CD4-positive, alpha-beta T cell treated with Interleukin-4 for 4 hours (primary cell): ENCODE results near the gene SRPK2.
"Not testable (repeated sequence)": the region's sequence is repeated elsewhere in the genome, so short reads cannot be mapped to it uniquely, and the experiment has no call there.

ENCODE experiments used
- DNase-seq: peaks from one replicate; pipeline ENCODE4 v3.0.0-alpha.2; 2020

SRPK2 gene

DNA sequence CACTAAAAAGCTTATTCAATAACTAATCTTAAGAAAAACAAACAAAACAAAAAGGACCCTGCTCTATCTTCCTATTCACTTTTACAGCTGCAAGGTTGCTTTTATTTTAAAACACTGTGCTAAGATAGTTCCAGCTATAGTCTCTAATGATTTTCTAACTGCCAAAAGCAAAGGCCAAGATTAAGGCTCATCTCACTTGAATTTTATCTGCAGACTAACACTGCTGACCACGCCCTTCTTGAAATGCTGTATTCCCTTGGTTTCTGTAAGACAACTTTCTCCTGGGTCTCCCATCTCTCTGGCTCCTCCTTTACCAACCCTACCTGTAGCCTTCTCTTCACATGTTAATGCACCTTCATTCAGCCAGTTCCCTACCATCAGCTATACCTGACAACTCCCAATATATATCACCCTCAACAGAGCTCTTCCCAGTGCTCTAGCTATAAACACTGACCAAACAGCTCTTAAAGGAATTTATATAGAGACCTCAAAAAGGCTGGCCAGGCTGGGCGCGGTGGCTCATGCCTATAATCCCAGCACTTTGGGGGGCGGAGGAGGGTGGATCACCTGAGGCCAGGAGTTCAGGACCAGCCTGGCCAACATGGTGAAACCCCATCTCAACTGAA is 11.7 kb downstream of the SRPK2 start:
- no peak for DNase-seq

DNA sequence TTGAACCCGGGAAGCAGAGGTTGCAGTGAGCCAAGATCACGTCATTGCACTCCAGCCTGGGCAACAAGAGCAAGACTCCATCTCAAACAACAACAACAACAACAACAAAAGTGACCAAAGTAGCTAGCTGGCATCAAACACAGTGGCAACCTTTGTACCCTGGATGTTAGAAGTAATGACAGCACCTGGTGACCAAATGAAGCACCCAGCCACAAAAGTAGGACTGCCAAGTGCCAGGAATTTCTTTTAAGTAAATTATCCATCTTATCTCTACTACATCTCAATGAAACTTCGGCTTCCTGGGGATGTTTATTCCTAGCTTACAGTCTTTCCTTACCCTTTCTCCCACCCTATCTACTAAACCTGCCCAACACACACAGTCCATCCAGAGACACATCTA is 18.8 kb downstream of the SRPK2 start:
- no peak for DNase-seq

DNA sequence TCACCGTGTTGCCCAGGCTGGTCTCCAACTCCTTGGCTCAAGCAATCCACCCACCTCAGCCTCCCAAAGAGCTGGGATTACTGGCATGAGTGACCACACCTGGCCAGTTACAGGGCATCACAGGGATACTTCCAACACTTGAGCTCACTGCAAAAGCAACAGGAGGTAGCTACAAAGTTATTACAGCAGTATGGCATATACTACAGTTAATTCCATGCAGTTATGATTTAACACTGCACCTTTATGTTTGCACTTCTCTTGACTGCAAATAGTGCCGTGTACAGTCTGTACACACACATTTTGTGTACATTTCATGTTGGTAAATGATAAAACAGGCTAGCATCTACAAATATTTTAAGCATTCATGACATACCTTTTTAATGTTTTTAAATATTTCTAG is 21.3 kb downstream of the SRPK2 start:
- DNase-seq, result no peak

DNA sequence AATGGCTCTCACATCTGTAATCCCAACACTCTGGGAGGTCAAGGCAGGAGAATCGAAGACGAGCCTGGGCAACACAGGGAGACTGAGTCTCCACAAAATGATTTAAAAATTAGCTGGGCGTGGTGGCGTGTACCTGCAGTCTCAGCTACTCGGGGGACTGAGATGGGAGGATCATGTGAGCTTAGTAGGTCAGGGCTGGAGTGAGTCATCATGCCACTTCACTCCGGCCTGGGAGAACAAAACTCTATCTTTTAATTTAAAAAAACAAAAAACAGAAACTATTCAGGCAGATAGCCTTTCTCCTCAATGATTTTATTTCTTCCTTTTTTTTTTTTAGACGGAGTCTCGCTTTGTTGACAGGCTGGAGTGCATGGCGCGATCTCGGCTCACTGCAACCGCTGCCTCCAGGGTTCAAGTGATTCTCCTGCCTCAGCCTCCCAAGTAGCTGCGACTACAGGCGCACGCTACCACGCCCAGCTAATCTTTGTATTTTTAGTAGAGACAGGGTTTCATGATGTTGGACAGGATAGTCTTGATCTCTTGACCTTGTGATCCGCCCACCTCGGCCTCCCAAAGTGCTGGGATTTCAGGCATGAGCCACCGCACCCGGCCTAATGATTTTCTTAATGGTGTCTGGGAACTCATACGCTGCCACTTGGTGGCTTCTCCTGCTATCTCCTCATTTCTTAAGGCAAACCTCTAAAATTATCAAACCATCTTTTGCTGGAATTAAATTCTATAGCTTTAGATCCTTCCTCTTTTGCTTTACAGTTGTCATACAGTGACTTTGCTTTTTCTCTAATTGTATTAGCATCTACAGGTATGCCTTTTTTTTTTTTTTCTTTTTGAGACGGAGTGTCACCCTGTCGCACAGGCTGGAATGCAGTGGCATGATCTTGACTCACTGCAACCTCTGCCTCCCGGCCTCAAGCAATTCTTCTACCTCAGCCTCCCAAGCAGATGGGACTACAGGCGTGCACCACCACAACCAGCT is 22.9 kb downstream of the SRPK2 start:
- no peak for DNase-seq

DNA sequence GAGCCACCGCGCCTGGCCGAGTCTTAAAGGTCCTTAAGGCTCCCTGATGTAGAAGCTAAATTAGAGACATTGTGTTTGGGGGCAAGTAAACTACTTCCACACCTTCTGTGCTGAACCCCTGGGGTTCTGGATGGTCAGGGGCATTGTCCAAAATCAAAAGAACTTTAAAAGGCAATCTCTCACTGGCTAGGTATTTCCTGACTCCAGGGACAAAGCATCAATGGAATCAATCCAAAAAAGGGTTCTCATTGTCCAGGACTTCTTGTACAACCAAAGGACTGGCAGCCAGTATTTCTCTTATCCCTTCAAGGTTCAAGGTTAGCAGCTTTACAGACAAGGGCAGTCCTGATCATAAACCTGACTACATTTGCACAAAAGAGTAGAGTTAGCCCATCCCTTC is 24.0 kb downstream of the SRPK2 start:
- no peak for DNase-seq

DNA sequence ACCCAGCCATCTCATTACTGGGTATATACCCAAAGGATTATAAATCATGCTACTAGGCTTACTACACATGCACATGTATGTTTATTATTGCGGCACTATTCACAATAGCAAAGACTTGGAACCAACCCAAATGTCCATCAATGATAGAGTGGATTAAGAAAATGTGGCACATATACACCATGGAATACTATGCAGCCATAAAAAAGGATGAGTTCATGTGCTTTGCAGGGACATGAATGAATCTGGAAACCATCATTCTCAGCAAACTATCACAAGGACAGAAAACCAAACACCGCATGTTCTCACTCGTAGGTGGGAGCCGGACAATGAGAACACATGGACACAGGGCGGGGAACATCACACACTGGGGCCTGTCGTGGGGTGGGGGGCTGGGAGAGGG is 25.1 kb downstream of the SRPK2 start:
- DNase-seq, result not testable (repeated sequence)

DNA sequence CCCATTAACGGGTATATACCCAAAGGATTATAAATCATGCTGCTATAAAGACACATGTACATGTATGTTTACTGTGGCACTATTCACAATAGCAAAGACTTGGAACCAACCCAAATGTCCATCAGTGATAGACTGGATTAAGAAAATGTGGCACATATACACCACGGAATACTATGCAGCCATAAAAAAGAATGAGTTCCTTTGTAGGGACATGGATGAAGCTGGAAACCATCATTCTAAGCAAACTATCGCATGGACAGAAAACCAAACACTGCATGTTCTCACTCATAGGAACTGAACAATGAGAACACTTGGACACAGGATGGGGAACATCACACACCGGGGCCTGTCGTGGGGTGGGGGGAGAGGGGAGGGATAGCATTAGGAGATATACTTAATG is 26.0 kb downstream of the SRPK2 start:
- DNase-seq, result not testable (repeated sequence)

DNA sequence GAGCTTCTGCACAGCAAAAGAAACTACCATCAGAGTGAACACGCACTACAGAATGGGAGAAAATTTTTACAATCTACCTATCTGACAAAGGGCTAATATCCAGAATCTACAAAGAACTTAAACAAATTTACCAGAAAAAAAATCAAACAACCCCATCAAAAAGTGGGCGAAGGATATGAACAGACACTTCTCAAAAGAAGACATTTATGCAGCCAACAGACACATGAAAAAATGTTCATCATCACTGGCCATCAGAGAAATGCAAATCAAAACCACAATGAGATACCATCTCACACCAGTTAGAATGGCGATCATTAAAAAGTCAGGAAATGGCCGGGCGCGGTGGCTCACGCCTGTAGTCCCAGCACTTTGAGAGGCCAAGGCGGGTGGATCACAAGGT is 26.7 kb downstream of the SRPK2 start:
- DNase-seq, result not testable (repeated sequence)

DNA sequence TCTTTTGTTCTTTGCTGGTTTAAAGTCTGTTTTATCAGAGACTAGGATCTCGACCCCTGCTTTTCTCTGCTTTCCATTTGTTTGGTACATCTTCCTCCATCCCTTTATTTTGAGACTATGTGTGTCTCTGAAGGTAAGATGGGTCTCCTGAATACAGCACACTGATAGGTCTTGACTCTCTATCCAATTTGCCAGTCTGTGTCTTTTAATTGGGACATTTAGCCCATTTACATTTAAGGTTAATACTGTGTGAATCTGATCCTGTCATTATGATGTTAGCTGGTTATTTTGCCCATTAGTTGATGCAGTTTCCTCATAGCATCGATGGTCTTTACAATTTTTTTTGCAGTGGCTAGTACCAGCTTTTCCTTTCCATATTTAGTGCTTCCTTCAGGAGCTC is 28.6 kb downstream of the SRPK2 start:
- not testable (repeated sequence) for DNase-seq

DNA sequence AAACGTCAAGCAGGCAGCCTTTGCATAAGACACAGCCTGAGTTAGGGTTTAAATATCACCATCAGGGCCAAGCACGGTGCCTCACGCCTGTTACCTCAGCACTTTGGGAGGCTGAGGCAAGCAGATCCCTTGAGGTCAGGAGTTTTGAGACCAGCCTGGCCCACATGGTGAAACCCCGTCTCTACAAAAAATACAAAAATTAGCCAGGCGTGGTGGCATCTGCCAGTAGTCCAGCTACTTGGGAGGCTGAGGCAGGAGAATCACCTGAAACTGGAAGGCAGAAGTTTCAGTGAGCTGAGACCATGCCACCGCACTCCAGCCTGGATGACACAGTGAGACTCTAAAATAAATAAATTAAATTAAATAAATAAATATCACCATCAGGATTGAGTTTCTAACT is 33.0 kb downstream of the SRPK2 start:
- DNase-seq, result no peak

DNA sequence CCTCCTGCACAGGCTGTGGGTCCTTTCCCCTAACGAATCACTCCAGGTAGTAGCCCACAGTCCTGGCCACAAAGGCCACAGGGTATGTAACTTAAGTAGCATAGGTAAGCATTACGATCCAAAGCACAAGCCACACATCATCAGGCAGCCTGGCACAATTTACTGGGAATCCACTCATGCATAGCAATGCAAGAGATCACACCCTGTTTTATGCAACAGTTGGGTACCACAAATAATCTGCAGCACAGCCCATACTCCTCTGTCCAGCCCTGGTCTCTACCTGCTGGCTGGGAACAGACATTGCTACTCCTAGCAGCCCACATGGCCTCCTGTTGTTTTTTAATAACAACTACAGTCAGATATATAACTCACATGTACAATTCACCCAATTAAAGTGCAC is 34.3 kb downstream of the SRPK2 start:
- DNase-seq, result no peak

DNA sequence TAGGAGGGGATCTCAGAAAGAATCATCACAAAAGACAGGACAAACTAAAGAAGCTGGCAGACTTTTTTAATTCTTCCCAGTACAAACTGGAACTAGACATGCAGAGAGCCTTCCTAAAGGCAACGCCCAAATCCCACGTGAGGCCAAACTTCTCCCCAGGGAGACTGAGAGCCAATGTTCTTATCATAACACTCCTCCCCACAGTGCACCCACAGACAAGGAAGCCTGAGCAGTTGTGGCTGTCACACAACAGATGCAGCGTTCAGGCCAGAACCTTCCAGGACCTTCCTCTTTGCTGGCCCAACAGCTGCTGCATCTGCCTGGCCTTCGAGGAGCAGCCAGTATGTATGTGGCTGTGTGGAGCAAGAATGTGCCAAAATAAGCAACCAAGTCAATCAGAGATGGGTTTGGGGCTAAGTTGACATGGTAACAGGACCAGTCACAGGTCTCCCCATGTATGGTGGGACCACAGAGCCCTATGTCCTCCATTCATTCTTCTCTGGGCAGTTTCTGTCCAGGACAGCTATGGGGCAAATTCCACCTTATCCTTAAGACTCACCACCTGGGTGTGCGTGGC is 34.9 kb downstream of the SRPK2 start:
- DNase-seq, result no peak

DNA sequence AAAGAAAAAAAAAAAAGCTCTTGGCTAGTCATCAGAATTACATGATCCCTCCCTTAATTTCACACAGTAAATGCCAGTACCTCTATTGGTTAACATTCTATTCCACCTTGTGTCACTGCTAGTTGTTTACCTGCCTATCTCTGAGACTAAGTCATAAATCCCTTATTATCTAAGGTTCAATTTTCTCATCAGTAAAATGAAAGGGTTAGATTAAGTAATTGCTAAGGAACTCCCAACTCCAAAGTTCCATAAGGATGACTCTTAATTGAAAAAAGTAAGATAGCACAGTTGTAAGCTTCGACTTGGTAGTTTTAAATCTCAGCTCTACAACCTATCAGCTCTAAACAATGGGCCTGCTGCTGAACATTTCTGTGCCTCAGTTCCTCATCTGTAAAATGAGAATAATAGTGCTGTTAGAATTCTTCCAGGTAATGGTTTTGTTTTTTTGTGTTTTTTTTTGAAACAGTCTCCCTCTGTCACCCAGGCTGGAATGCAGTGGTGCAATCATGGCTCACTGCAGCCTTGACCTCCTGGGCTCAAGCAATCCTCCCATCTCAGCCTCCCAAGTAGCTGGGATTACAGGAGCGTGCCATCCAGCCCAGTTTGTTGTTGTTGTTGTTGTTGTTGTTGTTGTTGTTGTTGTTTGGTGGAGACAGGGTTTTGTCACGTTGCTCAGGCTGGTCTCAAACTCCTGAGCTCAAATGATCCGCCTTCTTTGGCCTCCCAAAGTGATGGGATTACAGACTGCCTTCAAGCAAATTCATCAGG is 35.6 kb downstream of the SRPK2 start:
- DNase-seq, result no peak

DNA sequence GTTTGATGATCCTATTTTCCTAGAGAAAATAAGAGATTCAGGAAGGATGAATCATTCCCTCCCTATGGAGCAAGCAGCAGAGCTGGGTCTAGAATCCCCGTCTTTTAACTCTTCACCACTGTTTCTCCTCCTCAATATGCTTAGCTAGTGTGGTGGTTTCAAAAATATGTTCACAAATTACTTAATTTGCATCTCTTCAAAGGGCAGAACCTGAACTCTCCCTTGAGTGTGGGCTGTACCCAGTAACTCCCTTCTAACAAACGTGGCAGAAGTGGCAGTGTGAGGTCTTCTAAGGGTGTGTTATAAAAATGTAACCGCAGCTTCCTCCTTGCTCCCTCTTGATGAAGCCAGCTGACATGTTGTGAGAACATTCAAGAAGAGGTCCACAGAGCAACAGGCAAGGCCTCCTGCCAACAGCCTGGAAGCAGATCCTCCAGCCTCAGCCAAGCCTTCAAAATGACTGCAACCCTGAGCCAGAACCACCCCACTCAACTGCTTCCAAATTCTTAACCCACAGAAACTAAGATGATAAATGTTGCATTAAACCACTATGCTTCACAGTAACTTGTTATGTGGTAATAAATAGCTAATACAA is 36.6 kb downstream of the SRPK2 start:
- DNase-seq, result peak; percentile 83

DNA sequence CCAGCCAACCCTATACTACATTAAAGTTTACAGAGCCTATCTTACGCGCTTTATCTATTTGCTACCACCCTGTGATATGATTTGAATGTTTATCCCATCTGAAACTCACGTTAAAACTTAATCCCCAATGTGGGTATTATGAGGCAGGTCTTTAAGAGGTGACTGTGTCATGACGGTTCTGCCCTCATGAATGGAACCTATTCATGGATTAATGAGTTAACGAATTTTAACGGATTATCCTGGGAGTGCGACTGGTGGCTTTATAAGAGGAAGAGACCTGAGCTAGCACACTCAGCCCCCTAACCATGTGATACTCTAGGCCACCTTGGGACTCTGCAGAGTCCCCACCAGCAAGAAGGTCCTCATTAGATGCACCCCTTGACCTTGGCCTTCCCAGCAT is 37.8 kb downstream of the SRPK2 start:
- DNase-seq, result no peak

DNA sequence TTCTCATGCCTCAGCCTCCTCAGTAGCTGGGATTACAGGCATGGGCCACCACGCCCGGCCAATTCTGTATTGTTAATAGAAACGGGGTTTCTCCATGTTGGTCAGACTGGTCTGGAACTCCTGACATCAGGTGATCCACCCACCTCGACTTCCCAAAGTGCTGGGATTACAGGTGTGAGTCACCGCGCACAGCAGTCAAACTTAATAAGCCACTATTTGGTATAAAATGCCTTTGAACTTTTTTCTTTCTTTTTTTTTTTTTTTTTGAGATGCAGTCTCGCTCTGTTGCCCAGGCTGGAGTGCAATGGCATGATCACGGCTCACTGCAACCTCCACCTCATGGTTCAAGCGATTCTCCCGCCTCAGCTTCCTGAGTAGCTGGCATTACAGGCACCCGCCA is 40.5 kb downstream of the SRPK2 start:
- DNase-seq, result not testable (repeated sequence)

DNA sequence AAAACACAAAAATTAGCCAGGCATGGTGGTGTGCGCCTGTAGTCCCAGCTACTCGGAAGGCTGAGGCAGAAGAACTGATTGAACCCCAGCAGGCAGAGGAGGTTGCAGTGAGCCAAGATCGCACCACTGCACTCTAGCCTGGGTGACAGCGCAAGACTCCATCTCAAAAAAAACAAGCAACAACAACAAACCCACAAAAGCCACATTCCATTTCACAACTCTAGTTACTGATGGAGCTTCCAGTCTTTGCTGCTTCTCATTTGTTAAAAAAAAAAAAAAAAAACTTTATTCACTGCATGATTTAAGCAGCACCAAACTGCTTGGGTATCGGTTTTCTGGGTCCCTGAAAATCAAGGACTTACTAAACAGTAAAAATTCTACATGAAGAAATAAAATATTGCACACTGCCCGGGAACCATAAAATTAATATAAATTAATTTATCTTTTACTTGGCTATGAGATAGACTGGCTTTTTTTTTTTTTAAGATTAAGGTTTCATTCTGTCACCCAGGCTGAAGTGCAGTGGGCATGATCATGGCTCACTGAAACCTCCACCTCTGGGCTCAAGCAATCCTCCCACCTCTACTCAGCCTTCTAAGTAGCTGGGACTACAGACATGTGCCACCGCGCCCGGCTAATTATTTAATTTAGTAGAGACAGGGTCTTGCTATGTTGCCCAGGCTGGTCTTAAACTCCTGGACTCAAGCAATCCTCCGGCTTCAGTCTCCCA is 42.0 kb downstream of the SRPK2 start:
- DNase-seq, result peak; percentile 64

DNA sequence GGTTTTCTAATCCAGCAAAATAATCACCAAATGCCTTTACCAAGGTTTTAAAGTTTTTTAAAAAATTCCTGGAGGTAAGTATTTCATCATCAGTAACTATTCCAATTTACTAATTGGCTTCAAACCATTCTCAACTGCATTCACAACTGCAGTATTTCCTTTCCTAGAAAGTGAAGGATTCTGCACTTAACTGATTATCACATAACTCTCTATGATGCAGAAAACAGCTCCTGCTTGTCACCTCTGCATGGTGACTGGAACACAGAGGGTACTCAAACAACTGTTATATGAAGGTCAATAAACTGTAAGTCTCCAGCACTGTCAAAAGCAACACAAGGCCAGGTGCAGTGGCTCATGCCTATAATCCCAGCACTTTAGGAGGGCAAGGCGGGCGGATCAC is 42.6 kb downstream of the SRPK2 start:
- DNase-seq, result no peak

DNA sequence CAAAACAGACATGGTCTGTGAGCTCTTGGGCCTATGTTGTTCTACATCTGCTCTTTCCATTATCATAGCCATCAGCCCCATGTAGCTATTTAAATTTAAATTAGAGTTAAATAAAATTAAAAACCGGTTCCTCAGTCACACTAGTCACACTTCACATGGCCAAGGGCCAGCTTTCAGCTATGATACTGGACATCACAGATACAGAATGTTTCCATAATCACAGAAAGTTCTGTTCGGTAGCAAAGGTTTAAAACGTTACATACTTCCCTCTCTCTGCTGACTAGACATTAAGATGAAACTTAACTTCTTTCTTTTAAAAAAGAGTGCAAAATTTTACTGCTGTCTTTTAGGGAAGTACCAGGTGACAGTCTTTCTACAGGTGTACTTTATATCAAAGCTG is 43.0 kb downstream of the SRPK2 start:
- DNase-seq, result no peak

DNA sequence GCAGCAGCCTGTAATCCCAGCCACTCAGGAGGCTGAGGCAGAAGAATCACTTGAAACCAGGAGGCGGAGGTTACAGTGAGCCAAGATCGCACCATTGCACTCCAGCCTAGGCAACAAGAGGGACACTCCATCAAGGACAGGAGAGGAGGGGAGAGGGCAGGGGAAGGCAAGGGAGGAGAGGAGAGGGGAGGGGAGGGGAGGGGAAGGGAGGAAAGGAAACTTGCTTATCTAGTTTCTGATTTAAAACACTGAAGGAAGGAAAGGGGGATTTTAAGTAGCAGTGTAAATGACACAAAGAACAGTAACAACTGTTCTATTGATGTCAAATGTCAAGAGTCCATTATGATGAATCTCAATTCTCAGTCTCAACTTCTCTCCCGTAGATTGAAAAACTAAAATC is 43.7 kb downstream of the SRPK2 start:
- DNase-seq, result no peak

DNA sequence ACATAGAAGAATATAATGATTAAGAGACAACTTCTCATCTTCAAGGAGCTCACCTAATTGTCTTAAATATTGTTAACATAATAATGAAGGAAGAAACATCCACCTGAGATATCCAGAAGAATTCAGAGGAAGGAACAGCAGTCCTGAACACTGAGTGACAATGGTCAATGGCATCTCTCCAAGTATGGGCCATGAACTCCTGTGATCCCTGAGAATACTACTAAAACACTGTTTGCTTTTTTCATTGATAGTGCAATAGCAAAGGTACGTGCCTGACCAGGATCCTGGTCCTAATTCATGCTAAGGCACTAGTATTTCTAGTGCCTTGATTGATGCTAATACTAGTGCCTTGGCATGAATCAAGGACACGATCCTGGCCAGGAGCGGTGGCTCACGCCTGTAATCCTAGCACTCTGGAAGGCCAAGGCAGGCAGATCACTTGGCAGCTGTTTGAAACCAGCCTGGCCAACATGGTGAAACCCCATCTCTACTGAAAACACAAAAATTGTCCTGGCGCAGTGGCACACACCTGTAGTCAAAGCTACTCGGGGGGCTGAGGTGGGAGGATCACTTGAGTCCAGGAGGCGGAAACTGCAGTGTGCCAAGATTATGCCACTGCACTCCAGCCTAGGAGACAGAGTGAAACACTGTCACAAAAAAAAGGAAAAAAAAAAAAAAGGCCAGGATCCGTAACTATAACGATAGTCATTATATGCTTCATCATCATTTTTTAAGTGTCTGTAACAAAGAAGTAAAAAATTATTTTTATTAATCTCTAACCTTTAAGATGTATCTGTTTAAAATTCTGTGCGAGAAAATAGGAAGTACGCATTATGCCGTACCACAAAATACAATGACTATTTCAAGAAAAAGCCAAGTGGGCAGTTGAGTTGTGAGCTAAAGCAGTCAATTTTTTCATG is 49.1 kb downstream of the SRPK2 start:
- DNase-seq, result no peak
